GM19324 (cell line): ENCODE results near the gene HOXA5.

ENCODE experiments used
- ATAC-seq: cut with Tn5 transposase; IDR thresholded peaks from one replicate; pipeline ENCODE4 v1.9.1; 2021; ENCODE audit warnings: mild to moderate bottlenecking, moderate library complexity; ENCODE audit not compliant: unreplicated experiment, low FRiP score

The HOXA5 gene

GRCh38 chr7:27172315-27172774 lies 28.9 kb upstream of the HOXA5 start:
- no peak for ATAC-seq

- no peak for ATAC-seq
These were observed 28.3 kb upstream of the HOXA5 start for GRCh38 chr7:27171637-27172314.

DNA sequence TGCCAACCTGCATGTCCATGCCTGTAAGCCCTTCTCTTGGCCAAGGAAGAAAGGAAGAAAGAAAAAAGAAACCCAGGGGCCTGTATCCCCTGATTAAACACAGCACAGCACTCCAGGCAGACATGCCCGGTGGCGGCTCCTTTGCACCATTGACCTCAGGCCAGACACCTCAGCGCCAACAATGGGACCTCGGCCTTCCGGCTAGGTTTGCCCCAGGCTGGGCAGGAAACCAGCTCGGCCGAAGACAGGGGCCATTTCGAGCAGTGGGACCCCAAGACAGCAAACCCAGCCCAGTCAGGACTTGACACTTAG lies 27.8 kb upstream of the HOXA5 start:
- no peak for ATAC-seq

DNA sequence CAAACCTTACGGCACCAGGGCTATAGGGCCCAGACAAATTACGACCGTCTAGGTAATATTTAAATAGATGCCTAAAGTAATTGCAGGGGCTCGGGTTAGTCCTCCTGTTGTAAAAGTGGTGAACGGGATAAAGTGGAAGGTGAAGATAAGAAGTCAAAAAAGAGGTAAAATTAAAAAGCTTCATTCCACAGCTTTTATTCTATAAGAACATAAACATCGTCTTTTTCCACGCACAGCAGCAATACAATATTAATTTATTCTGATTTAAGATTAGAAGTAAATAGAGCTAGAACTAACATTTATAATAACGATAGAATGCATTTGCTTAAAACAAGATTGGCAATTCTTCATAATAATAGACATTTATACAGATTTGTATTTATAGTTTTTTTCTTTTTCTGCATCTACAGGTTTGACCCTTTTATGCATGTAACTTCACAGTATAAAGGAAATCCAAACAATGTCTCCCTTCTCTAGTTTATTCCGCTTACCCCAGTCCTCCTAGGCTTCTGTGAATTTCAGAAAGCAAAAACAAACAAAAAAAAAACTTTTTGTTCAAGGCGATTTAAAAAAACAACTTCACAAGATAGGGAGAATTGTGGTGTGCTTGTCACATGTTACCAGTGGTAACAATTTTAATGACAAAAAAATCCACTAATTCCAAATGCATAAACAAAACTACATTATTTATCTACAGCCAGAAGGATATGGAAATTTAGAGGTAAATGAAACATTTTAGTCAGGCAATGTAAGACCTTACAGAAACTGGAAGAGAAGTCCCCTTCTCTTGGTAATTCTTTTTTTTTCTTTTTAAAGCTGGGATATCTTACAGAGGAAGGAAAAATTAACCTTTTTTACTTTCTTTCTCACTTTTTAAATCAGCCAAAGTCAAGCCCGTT lies 27.2 kb upstream of the HOXA5 start:
- ATAC-seq = no peak

DNA sequence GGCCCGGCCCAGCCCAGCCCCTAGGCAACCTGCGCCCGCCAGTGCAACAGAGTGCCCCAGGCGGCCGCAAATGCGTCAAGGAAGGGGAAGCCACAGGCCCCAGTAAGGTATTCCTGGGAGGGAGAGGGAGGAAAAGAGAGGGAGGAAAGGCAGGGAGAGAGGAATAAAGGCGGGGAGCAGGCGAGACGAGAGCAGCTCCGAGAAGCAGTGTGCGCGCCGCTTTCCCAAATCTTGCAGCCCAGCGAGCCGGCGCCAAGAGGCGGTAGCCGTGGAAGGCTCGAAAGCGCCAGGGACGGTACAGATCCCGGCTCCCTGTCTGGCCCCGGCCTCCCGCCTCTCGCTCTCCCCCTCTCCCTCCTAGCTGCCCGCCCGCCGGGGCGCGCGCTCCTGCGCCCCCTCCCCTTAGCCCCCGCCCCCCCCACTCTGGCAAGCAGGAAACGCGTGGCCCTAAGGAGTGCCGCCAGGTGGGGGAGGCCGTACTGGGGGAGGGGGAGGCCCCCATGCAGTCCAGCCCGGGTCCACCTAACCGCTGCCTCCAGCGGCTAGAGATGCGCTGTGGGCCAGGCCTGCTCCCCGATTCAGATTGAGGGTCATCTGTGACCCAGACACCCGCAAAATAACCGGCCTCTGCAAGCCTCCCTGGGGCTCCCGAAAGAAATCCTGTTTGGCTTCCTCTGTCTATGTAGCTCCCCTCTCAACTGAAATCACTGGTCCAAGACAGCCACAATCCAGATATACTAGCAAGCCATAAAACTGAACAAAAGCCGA lies 26.4 kb upstream of the HOXA5 start:
- no peak for ATAC-seq

DNA sequence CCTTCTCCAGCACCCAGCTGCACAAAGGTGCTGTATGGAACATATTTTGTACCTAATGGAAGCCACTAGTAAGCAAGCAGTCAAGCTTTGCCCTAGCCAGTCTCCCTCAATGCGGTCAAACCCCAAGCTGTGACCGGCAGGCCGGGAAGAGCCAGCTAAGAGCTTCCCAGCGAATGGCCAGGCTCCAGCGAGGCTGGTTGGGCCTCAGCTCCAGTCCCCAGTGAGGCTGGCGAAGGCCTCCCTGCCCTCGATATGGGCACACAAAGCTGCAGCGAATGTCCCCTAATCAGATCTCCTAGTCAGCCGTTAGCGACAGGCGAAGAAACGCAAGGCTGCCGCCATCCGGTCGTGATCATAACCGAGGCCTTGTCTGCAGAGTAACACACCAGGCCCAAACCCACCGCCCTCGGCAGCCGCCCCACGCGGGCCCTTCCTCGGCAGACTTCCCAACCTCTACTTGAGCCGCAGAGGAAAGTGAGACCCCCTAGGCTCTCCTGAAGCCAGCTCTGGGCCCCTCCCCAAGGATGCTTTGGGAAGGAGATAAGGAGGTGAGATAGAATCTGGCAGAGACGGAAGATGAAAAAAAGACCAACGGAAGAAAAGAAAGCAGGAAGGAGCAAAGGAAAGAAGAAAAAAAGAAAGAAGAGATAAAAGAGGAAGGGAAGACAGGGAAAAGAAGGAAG lies 24.9 kb upstream of the HOXA5 start:
- no peak for ATAC-seq

DNA sequence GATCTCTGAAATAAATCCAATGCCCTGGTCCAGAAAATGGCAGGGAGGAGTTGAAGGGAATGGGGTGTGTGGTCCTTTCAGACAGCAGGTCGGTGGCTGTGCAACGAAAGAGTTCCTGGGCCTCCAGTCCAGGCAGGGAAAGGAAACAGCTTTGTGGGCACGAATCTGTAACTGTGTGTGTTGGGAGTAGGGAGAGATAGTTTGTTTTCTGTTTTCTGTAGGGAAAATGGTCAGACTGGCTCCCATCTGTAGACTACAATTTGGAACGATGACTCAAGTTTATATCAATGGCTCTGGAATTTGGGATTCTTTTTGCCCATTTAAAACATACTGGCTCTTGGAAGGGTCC lies 24.4 kb upstream of the HOXA5 start:
- ATAC-seq = no peak

DNA sequence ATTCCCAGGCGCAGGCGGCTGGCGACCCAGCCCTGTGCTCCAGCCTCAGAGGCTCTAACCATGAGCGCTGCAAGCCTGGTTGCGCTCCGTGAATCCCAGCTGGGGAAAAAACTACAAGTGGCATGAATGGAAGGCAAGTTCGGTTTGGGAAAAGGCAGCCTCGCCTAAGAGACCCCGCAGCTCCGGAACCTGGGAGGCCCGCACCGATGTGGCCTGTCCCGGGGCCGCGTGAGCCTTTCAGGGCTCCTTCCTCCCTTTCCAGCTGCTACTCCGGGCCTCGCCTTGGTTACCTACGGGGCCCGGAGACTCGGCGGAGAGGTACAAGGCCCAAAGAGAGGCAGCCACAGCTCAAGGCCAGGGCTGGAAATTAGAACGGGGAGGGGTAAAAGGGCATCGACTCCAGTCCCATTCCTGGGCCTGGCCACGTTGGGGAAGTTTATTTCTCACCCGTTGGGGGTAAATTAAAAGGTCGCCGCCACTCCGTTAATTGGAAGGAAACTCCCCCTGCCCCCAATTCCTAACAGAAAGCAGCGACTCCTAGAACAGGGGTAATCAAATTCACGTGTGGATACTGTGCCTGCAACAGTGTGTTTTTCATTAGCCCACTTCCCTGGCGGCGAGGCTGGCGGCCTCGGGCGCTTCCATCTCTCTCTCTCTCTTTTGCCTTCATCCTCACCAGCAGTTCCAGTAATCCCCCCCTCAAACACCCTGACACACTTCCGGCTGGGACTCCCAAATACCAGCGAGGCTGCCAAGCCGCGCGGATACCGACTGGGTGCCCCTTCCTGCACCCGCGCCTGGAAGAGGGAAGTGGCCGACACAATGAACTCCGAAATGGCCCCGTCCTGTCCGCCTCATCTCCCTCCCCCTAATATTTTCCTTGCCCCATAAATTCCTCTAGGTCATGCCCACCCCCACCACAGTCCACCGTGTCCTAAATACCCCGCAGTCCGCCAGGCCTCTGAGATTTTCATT lies 23.3 kb upstream of the HOXA5 start:
- ATAC-seq = no peak

DNA sequence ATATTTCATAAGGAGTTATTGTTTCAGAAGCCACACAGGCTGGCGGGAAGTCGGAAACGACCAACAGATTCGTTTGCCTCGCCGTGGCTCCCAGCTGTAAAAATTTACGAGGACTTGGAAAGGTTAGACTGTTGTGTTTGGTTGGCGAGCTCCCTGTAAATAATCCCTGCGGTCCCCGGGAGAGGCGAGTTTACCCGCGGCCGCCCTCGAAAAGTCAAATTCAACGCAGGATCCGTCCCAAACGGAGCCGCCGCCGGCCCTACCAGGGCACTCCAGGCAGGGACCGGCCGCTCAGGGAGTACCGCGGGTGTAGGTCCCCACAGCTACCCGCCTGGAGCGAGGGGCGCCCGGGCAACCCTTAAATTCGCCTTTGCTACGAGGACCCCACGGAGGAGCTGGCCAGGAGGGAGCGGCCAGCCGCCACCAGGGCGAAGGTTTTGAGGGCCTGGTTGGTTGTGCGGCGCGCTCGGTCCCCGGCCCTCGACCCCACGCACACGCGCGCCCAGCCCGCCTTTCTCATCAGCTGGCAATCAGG lies 22.6 kb upstream of the HOXA5 start:
- ATAC-seq = no peak

DNA sequence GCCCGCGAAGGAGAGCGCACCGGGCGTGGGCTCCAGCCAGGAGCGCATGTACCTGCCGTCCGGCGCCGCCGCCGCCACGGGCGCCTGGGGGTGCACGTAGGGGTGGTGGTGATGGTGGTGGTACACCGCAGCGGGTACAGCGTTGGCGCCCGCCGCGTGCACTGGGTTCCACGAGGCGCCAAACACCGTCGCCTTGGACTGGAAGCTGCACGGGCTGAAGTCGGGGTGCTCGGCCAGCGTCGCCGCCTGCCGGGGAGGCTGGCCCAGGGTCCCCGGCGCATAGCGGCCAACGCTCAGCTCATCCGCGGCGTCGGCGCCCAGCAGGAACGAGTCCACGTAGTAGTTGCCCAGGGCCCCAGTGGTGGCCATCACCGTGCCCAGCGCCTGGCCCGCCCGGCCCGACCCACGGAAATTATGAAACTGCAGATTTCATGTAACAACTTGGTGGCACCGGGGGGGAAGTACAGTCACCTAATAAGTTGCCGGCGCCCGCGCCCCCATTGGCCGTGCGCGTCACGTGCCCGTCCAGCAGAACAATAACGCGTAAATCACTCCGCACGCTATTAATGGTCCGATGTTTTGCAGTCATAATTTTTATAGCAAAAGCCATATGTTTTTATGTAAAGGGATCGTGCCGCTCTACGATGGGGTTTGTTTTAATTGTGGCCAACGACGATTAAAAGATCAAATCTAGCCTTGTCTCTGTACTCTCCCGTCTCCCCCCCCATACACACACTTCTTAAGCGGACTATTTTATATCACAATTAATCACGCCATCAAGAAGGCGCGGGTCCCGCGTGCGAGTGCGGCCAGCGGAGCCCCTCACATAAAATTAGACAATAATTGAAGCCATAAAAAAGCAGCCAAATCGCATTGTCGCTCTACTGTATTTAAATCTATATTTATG lies 21.9 kb upstream of the HOXA5 start, which contains the start of gene HOXA9:
TSS of gene HOXA9 (minus strand) at position 449 of the 907 bp plus-strand sequence. CDS start at position 369, 80 bp downstream.
- ATAC-seq = no peak

GRCh38 chr7:27164367-27165088 lies 21.0 kb upstream of the HOXA5 start:
- no peak for ATAC-seq

DNA sequence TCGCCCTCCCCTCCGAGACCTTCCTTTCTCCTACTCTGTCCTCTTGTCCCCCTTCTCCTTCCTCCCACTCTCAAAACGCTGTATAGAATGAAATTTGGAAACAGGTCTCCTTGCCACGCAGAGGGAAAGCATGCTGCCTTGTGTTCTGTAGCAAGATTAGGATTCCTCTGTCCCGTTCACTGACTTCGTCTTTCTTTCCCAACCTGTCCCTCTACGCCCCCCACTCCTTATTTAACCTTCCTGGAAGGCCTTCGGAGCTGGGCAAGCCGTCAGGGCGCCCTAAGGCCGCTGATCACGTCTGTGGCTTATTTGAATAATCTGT lies 20.5 kb upstream of the HOXA5 start:
- ATAC-seq = no peak

- no peak for ATAC-seq
These were observed 20.0 kb upstream of the HOXA5 start for GRCh38 chr7:27163288-27164044.

- ATAC-seq = no peak
These were observed 19.2 kb upstream of the HOXA5 start for GRCh38 chr7:27162561-27163287.

DNA sequence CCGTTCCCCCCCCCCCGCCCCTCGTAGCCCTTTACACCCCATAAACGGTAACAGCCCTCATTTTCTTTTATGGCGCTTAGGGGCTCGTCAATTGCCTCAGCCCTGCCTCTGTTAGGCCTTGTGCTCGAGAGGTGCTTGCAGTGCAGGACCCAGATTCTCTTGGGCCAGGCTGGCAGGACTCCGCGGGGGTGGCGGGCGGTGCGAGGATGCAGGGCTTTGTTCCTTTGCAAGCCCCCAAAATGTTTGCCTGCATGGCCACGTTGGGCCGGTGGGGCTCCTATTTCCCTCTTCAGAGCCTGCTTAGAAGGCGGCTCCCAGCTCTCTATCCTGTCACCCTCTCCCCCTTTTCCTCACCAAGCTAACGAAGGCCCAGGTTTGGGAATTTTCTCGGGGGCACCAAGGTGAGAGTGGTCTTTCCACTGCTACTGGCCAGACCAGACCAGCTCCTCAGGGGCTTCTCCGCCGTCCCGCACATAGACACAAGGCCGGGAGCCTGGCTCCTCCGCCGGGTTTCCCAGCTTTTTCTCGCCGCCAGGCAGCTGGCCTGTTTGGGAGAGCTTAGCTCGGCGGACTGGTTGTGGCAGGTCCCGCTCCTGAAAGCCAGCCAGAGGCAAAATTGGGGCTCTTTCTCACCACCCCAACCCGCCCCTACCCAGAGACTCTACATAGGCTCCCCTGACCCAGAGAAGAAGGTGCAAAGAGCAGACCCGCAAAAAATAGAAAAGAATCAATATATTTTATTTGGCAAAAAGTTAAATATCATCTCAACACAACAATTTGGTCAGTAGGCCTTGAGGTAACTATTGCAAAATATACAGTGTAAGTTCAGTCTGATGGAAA lies 18.5 kb upstream of the HOXA5 start:
- ATAC-seq = no peak
